Fibroblast of the aortic adventitia (primary cell): ENCODE data around the gene IDH3B. TPM values are rescaled to one million over a fixed set of nuclear protein-coding genes. Genes with fewer than 3 reads are reported as not detected.

ENCODE experiments used
- DNase-seq: peaks from one replicate; pipeline ENCODE4 v3.0.0-alpha.2; 2010; ENCODE audit warnings: low read depth
- H3K4me3 ChIP-seq: 2 replicates; pipeline ENCODE4 v1.5.1; 2011; ENCODE audit warnings: low read depth, mild to moderate bottlenecking, control low read depth, low read length, moderate library complexity
- CTCF ChIP-seq: IDR thresholded peaks from 2 replicates; pipeline ENCODE4 v1.5.1; 2011; ENCODE audit warnings: mild to moderate bottlenecking, low read length, control low read depth, inconsistent platforms; ENCODE audit not compliant: insufficient read depth
- total RNA-seq: library from RNA; depleted of rRNA; stranded (reverse); fragments of >200 nt; gene quantifications from 2 replicates; pipeline ENCODE4 v1.2.3, GENCODE V29; 2012; ENCODE audit warnings: low replicate concordance

IDH3B gene
- total RNA-seq, 1 donor: 64.3 TPM

GRCh38 chr20:2706688-2707352, 42.8 kb upstream of the IDH3B start:
- no peak overlapping the region for H3K4me3 ChIP-seq
- TF ChIP-seq CTCF: no peak
- DNase-seq: no peak

GRCh38 chr20:2705931-2706645, 42.1 kb upstream of the IDH3B start:
- no peak for TF ChIP-seq CTCF
- no peak overlapping the region for H3K4me3 ChIP-seq
- no peak for DNase-seq

GRCh38 chr20:2703716-2704475, 39.9 kb upstream of the IDH3B start:
- H3K4me3 ChIP-seq: no peak overlapping the region
- TF ChIP-seq CTCF: no peak
- DNase-seq: no peak

- no peak overlapping the region for H3K4me3 ChIP-seq
Measured at GRCh38 chr20:2701671-2702081, 37.7 kb upstream of the IDH3B start.

GRCh38 chr20:2700913-2701620, 37.1 kb upstream of the IDH3B start:
- TF ChIP-seq CTCF: no peak
- no peak for DNase-seq
- H3K4me3 ChIP-seq: no peak overlapping the region

More at GRCh38 chr20:2701671-2702081, 37.7 kb upstream of the IDH3B start:
- TF ChIP-seq CTCF: no peak
- no peak for DNase-seq

- TF ChIP-seq CTCF: no peak
- no peak for DNase-seq
- no peak overlapping the region for H3K4me3 ChIP-seq
Measured at GRCh38 chr20:2699775-2700413, 35.9 kb upstream of the IDH3B start.
